HG03060 (cell line): ENCODE measurements around the gene CLDN19.

Experiments
- ATAC-seq: cut with Tn5 transposase; IDR thresholded peaks from one replicate; pipeline ENCODE4 v1.9.1; 2021; ENCODE audit warnings: low read depth, moderate number of reproducible peaks; ENCODE audit not compliant: unreplicated experiment

CLDN19 gene

GRCh38 chr1:42739753-42740700 is at the start of gene CLDN19:
Gene CLDN19, minus strand, starts transcription at chr1:42740236. Its CDS starts 173 bp downstream, at chr1:42740063.
- ATAC-seq = no peak

GRCh38 chr1:42788021-42788420 is 48.0 kb upstream of the CLDN19 start:
- no peak for ATAC-seq

GRCh38 chr1:42786097-42786496 is 46.1 kb upstream of the CLDN19 start:
- ATAC-seq = no peak

- ATAC-seq = no peak
Observed at GRCh38 chr1:42784946-42785693, 45.1 kb upstream of the CLDN19 start, which contains the start of gene TMEM269. Gene TMEM269, plus strand, starts transcription at chr1:42784991. Its CDS starts 4,903 bp downstream, at chr1:42789894.

GRCh38 chr1:42784547-42784945 is 44.5 kb upstream of the CLDN19 start:
- ATAC-seq = no peak

- ATAC-seq = no peak
Observed at GRCh38 chr1:42783092-42783491, 43.1 kb upstream of the CLDN19 start.

GRCh38 chr1:42780176-42780575 is 40.1 kb upstream of the CLDN19 start:
- no peak for ATAC-seq

- no peak for ATAC-seq
Observed at GRCh38 chr1:42779725-42780124, 39.7 kb upstream of the CLDN19 start.

GRCh38 chr1:42777852-42778251 is 37.8 kb upstream of the CLDN19 start:
- ATAC-seq = no peak

- ATAC-seq = no peak
Observed at GRCh38 chr1:42776502-42776901, 36.5 kb upstream of the CLDN19 start.

GRCh38 chr1:42774928-42775526 is 35.0 kb upstream of the CLDN19 start:
- no peak for ATAC-seq

GRCh38 chr1:42773420-42773819 is 33.4 kb upstream of the CLDN19 start:
- no peak for ATAC-seq

GRCh38 chr1:42769811-42770210 is 29.8 kb upstream of the CLDN19 start:
- no peak for ATAC-seq

- ATAC-seq = no peak
Observed at GRCh38 chr1:42768172-42768571, 28.1 kb upstream of the CLDN19 start.

- ATAC-seq = no peak
Observed at GRCh38 chr1:42767510-42768000, 27.5 kb upstream of the CLDN19 start.

- peak; percentile 77 for ATAC-seq
Observed at GRCh38 chr1:42766741-42767509, 26.9 kb upstream of the CLDN19 start, which contains the start of the genes C1orf50 and P3H1. Gene C1orf50, plus strand, starts transcription at chr1:42767249. Its CDS starts 63 bp downstream, at chr1:42767312. Gene P3H1, minus strand, starts transcription at chr1:42767028. Its CDS starts 57 bp downstream, at chr1:42766971.

GRCh38 chr1:42765832-42766740 is 26.1 kb upstream of the CLDN19 start:
- ATAC-seq = peak; percentile 5

GRCh38 chr1:42765269-42765668 is 25.2 kb upstream of the CLDN19 start:
- no peak for ATAC-seq

- ATAC-seq = no peak
Observed at GRCh38 chr1:42762269-42762668, 22.2 kb upstream of the CLDN19 start.
